ENCODE data around the gene GPX7. TPM values are rescaled to one million over a fixed set of nuclear protein-coding genes. Genes with fewer than 3 reads are reported as not detected.

The GPX7 gene
- total and polyA plus RNA-seq, 2 of the 4 experiments (the other 2 are of a cell fraction) = 3.4 to 3.8 TPM

DNA sequence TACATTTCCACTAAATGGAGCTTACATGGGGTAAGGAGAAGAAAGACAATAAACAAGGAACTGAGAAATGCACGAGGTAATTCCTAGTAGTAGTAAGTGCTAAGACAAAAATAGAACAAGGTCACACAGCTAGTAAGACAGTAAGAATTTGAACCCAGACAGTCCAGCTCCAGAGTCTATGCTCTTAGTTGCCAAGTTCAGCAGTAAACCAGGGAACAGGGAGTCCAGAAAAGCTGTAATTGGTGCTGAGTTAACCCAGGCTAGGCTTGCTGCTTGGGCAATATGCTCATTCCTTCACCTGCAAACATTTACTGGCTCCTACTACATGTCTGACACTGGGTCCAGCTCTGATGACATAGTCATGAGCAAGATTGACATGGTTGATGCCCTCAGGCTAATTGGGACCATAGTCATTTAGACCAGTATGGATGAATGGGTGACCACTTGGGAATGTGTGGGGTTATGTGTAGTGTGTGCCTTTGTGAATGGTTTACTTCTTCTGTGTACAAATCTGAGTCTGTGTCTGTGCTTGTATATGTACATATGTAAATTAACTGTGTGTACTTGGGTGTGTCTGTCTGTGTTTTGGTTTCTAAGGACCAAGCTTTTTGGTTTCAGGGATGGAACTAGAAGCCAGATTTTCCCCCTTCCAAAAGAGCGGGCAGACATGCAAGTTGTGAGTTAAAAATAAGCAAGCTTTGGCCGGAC, 2.0 kb downstream of the GPX7 start:
- Histone ChIP-seq H3K36me3 (ENCODE audit: control insufficient read depth, insufficient read depth, low read length) (no peaks in the 10 kb centered on the region), H4K8ac (ENCODE audit: low read depth in 2 of 2, low read length in 2 of 2) (no peak overlapping the region), H3K14ac (replicated peaks; ENCODE audit: low read depth, low read length) (no peak overlapping the region), H3K4me1 (ENCODE audit: control insufficient read depth, insufficient read depth, low read length) (peaks cover 5% of the 10 kb centered on the region; the same call in 1 of the 2 replicates), H3K79me1 (ENCODE audit: low read depth in 1 of 2, low read length in 2 of 2) (no peaks in the 10 kb centered on the region), H2BK5ac (ENCODE audit: low read depth, low read length, poor library complexity, severe bottlenecking) (no peak overlapping the region), H3K9ac (ENCODE audit: low read depth, low read length) (no peak overlapping the region), H4K5ac (ENCODE audit: low read depth, low read length) (no peak overlapping the region), H3K27me3 (ENCODE audit: control insufficient read depth, insufficient read depth, low read length) (peaks cover 10% of the 10 kb centered on the region; the same call in 1 of the 2 replicates), H3K18ac (ENCODE audit: low read depth, low read length) (no peak overlapping the region), H4K91ac (ENCODE audit: insufficient read depth, low read depth, low read length) (no peak overlapping the region), H2AK9ac (replicated peaks; ENCODE audit: low read depth, low read length, poor library complexity) (no peak overlapping the region), H3K9me3 (ENCODE audit: control insufficient read depth, insufficient read depth, low read length) (no peaks in the 10 kb centered on the region), H3K4me2 (ENCODE audit: low read depth, low read length) (no peak overlapping the region), H4K20me1 (ENCODE audit: insufficient read depth, low read length) (no peaks in the 10 kb centered on the region), H2BK20ac (ENCODE audit: low read depth, low read length) (no peak overlapping the region), H3K4ac (ENCODE audit: low read depth, low read length) (no peak overlapping the region), H2BK15ac (ENCODE audit: low read depth, low read length) (no peak overlapping the region), H3K56ac (ENCODE audit: extremely low read depth, insufficient read depth, low read length) (no peak overlapping the region), H3K4me3 (ENCODE audit: insufficient read depth, low read depth, low read length) (no peak overlapping the region), H2AFZ (replicated peaks; ENCODE audit: low read length, poor library complexity) (no peak overlapping the region), H3K9me1 (ENCODE audit: insufficient read depth, low read length) (peaks cover 7% of the 10 kb centered on the region), H2BK120ac (ENCODE audit: low read depth, low read length) (no peak overlapping the region), H3K27ac (ENCODE audit: insufficient read depth, low read length) (no peak overlapping the region), H3K23ac (ENCODE audit: low read depth, low read length) (no peak overlapping the region), H2AK5ac (ENCODE audit: low read depth, low read length) (no peak overlapping the region; the same call in 1 of the 2 replicates)
- BruUV-seq (replicated peaks) = no TSS peak
- dilution Hi-C loops (cut with HindIII; ENCODE audit: low sequenced_read_pairs, unreplicated experiment) (no loop called here), intact Hi-C loops (cut with micrococcal nuclease) (no loop called here), in situ Hi-C loops (cut with MboI; ENCODE audit: low sequenced_read_pairs) (no loop called here)
- DNase-seq (peak; percentile 16), ATAC-seq (ENCODE audit: low read depth) (no peak)
- CTCF ChIA-PET = interaction anchor here (0.7 kb wide), 1 partner anchor 410 kb away, joined by 3 read pairs; no protein-coding TSS in a partner anchor
- TF ChIP-seq SMC3 (IDR thresholded peaks at IDR 0.05; ENCODE audit: low read depth, low read length) (no peak), MAZ (IDR thresholded peaks at IDR 0.05; ENCODE audit: borderline replicate concordance, low read depth, low read length) (no peak)
- TF ChIP-seq, protein P1, sequence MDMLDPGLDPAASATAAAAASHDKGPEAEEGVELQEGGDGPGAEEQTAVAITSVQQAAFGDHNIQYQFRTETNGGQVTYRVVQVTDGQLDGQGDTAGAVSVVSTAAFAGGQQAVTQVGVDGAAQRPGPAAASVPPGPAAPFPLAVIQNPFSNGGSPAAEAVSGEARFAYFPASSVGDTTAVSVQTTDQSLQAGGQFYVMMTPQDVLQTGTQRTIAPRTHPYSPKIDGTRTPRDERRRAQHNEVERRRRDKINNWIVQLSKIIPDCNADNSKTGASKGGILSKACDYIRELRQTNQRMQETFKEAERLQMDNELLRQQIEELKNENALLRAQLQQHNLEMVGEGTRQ (IDR thresholded peaks at IDR 0.05; ENCODE audit: low read depth, low read length) = no peak
- 20% methylated on average over 1 of the region's 3 CpGs; no CpG with 5 or more reads in 1 of the 2 experiments for WGBS, 2 experiments (ENCODE audit: extremely low coverage in 2 of 2, insufficient read length in 1 of 2)
- POLR2A ChIA-PET (ENCODE audit: unreplicated experiment) = no interaction called here
